CD4-positive, alpha-beta T cell treated with Interleukin-15 for 1 hour (primary cell): ENCODE data around the gene IL17REL.
A peak's percentile ranks its signal among the peaks of the same experiment; 100 is the strongest.

Experiments used
- DNase-seq: peaks from one replicate; pipeline ENCODE4 v3.0.0-alpha.2; 2020

IL17REL gene

GRCh38 chr22:49954991-49955580, 57.5 kb downstream of the IL17REL start:
- no peak for DNase-seq

GRCh38 chr22:49954354-49954753, 58.2 kb downstream of the IL17REL start:
- DNase-seq = no peak

GRCh38 chr22:49953680-49954344, 58.8 kb downstream of the IL17REL start:
- DNase-seq = no peak

GRCh38 chr22:49953027-49953679, 59.4 kb downstream of the IL17REL start:
- DNase-seq = no peak

DNA sequence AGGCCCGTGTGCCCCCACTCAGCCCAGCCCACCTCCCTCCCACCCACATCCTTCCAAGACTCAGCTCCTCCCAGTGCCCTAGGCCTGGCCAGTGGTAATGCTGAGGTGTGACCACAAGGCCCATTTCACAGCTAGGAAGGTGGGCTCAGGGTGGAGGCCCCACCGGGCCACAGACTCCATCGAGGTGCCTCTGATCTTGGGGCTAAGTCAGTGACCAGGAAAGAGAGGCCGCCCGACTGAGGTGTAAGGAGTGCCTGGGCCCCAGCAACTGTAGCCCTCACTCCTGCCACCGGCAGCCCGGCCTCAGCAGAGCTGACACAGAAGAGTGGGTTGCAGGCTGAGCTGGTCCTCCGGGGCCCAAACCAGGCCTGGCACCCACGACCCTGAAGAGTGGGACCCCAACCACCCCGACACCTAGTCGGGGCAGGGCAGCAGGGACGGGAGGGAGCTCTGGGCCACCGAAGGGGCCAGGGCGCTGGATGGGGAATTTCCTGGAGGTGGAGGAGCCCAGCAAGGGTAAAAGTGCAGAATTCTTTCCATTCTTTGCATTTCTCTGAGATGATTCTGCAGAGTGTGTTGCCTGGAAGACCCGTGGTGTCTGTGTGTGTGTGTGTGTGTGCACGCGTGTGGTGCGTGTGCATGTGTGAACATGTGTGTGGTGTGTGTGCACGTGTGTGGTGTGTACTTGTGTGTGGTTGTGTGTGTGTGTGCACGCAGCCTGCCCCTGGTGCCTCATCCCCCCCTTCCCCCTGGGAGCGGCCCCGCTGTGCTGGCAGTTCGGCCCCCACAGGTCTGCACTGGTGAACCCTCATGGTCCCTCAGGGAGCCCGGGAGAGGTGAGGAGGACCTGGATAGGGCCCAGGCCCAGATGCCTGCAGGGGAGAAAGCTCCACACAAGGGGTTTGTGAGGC, 60.3 kb downstream of the IL17REL start:
- DNase-seq = no peak

DNA sequence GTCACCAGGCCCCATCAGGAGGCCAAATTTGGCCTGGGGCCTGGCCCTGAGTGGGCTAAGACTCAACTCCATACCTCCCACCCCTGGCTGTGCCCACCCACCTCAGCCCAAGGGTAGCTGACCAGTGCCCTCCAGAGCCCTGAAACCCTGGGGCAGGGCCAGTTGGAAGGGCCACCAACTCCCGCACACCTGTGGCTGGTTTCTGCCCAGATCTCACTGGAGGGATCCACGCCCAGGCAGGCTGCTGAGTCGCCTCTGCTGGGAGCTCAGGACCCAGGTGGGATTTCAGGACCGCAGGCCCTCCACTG, 60.9 kb downstream of the IL17REL start:
- no peak for DNase-seq

DNA sequence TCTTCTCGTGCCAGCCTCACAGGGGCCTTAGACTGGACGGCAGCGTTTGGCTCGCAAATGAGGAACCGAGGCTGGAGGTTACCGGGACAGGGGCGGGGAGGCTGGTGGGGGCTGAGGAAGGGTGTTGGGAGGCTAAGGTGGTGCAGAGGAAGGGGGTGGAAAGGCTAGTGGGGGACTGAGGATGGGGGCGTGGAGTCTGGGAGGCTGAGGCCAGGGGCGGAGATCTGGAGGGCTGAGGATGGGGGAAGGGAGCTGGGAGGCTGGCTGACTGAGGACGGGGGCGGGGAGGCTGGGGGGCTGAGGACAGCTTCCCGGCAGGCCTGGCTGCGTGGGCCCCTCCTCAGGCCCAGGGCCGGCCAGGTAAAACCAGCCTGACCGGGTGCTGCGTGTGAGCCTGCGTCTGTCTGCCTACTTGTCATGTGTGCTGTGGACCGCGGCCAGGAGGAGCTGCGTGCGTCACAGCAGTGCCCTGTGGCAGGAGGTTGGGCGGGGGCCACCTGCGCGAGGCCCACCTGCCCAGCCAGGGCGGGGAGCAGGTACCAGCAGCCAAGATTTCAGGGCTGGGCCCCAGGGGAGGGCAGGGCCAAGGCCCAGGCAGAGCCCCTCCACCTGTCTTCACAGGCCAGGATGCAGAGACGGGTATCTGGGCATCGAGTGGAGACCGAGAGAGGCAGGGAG, 61.4 kb downstream of the IL17REL start:
- DNase-seq = no peak

DNA sequence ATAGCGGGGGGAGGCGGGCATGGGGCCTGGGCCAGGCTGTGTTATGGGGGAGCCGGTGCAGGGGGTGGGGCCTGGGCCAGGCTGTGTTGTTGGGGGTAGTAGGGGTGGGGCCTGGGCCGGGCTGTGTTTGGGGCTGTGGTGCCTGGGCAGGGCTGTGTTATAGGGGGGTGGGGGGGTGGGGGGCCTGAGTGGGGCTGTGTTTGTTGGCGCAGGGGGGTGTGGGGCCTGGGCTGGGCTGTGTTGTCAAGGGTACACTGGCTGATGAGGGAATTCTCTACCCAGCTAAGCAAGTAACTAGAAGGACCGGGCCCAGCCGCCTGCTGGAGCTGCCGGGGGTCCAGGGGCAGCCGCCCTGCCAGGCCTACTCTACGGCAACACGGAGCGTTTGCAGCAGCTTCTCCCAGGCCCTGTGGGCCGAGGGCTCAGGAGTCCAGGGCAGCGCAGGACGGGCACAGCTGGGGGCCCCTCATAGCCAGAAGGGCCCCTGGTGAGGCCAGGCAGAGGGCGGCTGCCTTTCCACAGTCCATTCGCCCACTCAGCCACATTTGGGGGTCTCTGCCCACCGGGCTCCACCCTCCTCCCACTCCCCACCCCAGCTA, 62.1 kb downstream of the IL17REL start:
- DNase-seq = no peak

GRCh38 chr22:49949914-49950292, 62.7 kb downstream of the IL17REL start:
- DNase-seq = no peak

- DNase-seq = no peak
Observed at GRCh38 chr22:49948958-49949913, 63.3 kb downstream of the IL17REL start.

GRCh38 chr22:49948116-49948957, 64.2 kb downstream of the IL17REL start:
- no peak for DNase-seq

DNA sequence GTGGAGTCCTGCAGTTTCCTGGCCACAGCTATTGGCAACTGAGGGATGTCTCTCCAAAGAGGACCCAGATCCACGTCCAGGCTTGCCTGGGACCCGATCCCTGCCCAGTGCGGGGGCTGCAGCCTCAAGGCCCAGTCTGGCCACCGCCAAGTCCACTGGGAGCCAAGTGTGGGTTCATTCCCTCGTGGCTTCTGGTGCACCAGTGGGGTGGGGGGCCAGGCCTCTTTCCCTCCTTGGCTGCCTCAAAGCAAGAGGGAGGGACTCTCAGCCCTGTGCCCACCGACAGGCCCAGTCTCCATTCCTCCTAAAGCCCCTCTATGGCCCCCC, 65.3 kb downstream of the IL17REL start:
- DNase-seq = no peak

- no peak for DNase-seq
Observed at GRCh38 chr22:49946612-49947295, 65.8 kb downstream of the IL17REL start.

DNA sequence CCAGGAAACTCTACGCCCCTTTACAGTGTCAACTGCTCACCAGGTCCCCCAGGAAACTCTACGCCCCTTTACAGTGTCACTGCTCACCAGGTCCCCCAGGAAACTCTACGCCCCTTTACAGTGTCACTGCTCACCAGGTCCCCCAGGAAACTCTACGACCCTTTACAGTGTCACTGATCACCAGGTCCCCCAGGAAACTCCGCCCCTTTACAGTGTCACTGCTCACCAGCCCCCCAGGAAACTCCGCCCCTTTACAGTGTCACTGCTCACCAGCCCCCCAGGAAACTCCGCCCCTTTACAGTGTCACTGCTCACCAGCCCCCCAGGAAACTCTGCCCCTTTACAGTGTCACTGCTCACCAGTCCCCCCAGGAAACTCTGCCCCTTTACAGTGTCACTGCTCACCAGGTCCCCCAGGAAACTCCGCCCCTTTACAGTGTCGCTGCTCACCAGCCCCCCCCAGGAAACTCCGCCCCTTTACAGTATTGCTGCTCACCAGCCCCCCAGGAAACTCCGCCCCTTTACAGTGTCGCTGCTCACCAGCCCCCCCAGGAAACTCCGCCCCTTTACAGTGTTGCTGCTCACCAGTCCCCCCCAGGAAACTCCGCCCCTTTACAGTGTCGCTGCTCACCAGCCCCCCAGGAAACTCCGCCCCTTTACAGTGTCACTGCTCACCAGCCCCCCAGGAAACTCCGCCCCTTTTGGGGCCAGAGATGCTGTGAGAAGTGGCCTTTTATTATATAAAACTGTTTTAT, 67.3 kb downstream of the IL17REL start:
- DNase-seq = peak; percentile 87
